Sigmoid colon (tissue), 4 donors: ENCODE measurements around the gene VPS51.

ENCODE experiments used
- EP300 ChIP-seq, 4 donors: sonication (generic); formaldehyde crosslinking; IDR thresholded peaks; one replicate each; pipeline ENCODE4 v1.6.1; 2017; ENCODE audit warnings: antibody characterized with exemption in 4 of 4
- TF ChIP-seq, protein P1 (sequence below), 4 experiments: fragments of 450-650 bp in 3 of 4; fragments of 200-600 bp in 1 of 4; IDR thresholded peaks; one replicate each; pipeline ENCODE4 v1.5.1; 2016 to 2019; ENCODE audit warnings: antibody characterized with exemption in 4 of 4, mild to moderate bottlenecking in 3 of 4, moderate library complexity in 2 of 4

DNA sequence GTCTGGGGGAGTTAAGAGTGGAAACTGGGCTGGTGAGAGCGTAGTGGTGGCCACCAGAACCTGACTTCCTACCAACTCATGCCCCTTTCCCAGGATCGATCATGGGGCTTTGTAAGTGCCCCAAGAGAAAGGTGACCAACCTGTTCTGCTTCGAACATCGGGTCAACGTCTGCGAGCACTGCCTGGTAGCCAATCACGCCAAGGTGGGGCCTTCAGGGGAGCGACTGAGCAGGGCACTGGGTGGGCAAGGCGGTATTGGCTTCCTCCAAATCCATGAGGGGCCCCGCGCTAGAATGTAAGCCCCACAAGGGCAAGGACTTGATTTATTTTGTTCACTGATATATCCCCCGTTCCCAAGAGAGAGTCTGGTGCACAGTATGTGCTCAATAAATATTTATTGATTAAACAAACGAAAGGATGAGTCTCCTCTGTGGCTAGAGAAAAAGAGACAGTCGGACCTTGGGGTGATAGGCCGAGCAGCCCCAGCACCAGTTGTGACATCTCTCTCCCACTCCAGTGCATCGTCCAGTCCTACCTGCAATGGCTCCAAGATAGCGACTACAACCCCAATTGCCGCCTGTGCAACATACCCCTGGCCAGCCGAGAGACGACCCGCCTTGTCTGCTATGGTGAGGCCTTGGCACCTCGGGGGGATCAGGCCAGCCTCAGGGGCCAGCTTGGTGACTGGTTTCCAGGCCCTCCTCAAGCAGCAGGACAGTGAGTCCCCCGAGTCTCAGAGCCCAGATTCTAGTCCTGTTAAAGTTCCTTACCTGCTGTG lies 11.2 kb upstream of the VPS51 start:
- TF ChIP-seq, protein P1, sequence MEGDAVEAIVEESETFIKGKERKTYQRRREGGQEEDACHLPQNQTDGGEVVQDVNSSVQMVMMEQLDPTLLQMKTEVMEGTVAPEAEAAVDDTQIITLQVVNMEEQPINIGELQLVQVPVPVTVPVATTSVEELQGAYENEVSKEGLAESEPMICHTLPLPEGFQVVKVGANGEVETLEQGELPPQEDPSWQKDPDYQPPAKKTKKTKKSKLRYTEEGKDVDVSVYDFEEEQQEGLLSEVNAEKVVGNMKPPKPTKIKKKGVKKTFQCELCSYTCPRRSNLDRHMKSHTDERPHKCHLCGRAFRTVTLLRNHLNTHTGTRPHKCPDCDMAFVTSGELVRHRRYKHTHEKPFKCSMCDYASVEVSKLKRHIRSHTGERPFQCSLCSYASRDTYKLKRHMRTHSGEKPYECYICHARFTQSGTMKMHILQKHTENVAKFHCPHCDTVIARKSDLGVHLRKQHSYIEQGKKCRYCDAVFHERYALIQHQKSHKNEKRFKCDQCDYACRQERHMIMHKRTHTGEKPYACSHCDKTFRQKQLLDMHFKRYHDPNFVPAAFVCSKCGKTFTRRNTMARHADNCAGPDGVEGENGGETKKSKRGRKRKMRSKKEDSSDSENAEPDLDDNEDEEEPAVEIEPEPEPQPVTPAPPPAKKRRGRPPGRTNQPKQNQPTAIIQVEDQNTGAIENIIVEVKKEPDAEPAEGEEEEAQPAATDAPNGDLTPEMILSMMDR (IDR thresholded peaks at IDR 0.05), result no peak
- no peak for TF ChIP-seq EP300 (IDR thresholded peaks at IDR 0.05)
